Fibroblast of the aortic adventitia (primary cell): ENCODE results near the gene PRLR. TPM values are rescaled to one million over a fixed set of nuclear protein-coding genes. Genes with fewer than 3 reads are reported as not detected.

ENCODE experiments used
- DNase-seq: peaks from one replicate; pipeline ENCODE4 v3.0.0-alpha.2; 2010; ENCODE audit warnings: low read depth
- H3K4me3 ChIP-seq: 2 replicates; pipeline ENCODE4 v1.5.1; 2011; ENCODE audit warnings: low read depth, mild to moderate bottlenecking, control low read depth, low read length, moderate library complexity
- total RNA-seq: library from RNA; depleted of rRNA; stranded (reverse); fragments of >200 nt; gene quantifications from 2 replicates; pipeline ENCODE4 v1.2.3, GENCODE V29; 2012; ENCODE audit warnings: low replicate concordance
- TF ChIP-seq, protein P1 (sequence below): IDR thresholded peaks from 2 replicates; pipeline ENCODE4 v1.5.1; 2011; ENCODE audit warnings: mild to moderate bottlenecking, low read length, control low read depth, inconsistent platforms; ENCODE audit not compliant: insufficient read depth

Gene PRLR
- total RNA-seq, 1 donor = 0.63 TPM

DNA sequence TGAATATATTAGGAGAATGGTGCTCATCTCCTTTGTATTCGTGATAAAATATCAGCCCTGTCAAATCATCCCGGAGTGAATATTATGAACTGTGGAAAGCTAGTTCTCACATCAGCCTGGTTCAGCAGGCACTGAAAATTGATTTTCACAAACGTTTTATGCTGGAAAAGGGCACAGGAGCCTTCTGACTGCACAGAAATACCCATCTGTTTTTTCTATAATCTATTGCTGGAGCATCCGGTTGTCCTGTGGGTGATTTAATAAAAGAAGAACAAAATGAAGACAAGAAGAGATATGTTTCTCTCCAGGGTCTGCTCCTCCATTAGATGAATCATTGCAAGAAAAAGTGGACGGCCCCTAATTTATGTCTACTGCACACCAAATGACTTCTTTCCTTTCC, 85.3 kb downstream of the PRLR start:
- TF ChIP-seq, protein P1, sequence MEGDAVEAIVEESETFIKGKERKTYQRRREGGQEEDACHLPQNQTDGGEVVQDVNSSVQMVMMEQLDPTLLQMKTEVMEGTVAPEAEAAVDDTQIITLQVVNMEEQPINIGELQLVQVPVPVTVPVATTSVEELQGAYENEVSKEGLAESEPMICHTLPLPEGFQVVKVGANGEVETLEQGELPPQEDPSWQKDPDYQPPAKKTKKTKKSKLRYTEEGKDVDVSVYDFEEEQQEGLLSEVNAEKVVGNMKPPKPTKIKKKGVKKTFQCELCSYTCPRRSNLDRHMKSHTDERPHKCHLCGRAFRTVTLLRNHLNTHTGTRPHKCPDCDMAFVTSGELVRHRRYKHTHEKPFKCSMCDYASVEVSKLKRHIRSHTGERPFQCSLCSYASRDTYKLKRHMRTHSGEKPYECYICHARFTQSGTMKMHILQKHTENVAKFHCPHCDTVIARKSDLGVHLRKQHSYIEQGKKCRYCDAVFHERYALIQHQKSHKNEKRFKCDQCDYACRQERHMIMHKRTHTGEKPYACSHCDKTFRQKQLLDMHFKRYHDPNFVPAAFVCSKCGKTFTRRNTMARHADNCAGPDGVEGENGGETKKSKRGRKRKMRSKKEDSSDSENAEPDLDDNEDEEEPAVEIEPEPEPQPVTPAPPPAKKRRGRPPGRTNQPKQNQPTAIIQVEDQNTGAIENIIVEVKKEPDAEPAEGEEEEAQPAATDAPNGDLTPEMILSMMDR = no peak
- DNase-seq = no peak
- no peak overlapping the region for H3K4me3 ChIP-seq

- TF ChIP-seq, protein P1 = no peak
- no peak for DNase-seq
- no peak overlapping the region for H3K4me3 ChIP-seq
Measured at GRCh38 chr5:35143841-35144240, 86.4 kb downstream of the PRLR start.

DNA sequence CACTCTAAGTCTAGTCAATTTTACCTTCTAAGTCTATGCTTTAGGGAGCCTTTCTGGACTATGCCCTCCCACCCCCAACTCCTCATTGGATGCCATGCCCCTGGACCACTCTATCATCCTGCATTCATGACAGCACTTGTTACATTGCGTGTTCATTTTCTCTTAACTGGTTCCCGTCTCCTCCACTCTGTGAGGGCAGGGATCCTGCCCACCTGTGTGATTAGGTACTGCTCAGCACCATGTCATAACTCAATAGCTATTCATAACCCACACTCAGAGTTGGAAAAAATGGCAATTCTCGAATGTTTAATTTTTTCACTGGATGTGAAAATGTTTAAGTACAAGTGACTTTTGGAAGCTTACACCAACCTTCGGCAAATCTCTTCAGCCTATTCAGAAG, 88.5 kb downstream of the PRLR start:
- TF ChIP-seq, protein P1 = no peak
- H3K4me3 ChIP-seq = no peak overlapping the region
- no peak for DNase-seq

GRCh38 chr5:35138232-35138631, 92.1 kb downstream of the PRLR start:
- TF ChIP-seq, protein P1 = no peak
- H3K4me3 ChIP-seq = no peak overlapping the region
- DNase-seq = no peak

DNA sequence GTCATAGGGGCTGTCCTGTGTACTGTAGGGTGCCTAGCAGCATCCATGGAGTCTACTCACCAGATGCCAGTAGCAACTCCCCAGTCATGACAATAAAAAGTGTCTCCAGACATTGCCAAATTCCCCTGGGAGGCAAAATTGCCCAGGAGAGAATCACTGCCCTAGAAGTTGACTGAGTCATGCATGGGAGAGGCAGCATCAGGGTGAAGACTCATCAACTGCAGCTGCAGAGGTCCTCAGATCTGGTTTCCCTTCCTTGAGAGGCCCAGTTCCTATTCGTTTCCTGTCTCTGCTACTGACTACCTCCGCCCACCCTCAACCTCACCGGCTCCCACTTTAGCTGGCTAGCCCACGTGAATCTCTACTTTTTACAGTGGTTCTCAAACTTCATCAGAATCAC, 93.9 kb downstream of the PRLR start:
- TF ChIP-seq, protein P1 = no peak
- H3K4me3 ChIP-seq = no peak overlapping the region
- peak; percentile 71 for DNase-seq

GRCh38 chr5:35135239-35135700, 95.0 kb downstream of the PRLR start:
- no peak overlapping the region for H3K4me3 ChIP-seq
- no peak for DNase-seq
- TF ChIP-seq, protein P1 = no peak
